HEK293 (cell line): Measurements from ENCODE around the gene BRD3.

Experiments
- ZFP3 ChIP-seq: fragments of 450-650 bp; formaldehyde crosslinking; IDR thresholded peaks from 2 replicates; pipeline ENCODE4 v1.5.1; 2016; ENCODE audit warnings: low read depth, missing biosample characterization, missing genetic modification characterization
- ZNF274 ChIP-seq, 2 experiments: fragments of 200-500 bp in 1 of 2; fragments of 450-650 bp in 1 of 2; sonication (Bioruptor generic) in 1 of 2; formaldehyde crosslinking in 1 of 2; IDR thresholded peaks; 2 replicates each; pipeline versions ENCODE4 v1.5.1 to v1.6.1; 2014 to 2016; ENCODE audit warnings: borderline replicate concordance in 1 of 2, inconsistent platforms in 1 of 2, low read length in 1 of 2, missing biosample characterization in 1 of 2, missing genetic modification characterization in 1 of 2
- ZNF350 ChIP-seq: fragments of 450-650 bp; formaldehyde crosslinking; IDR thresholded peaks from 2 replicates; pipeline ENCODE4 v1.5.0; 2017; ENCODE audit warnings: missing biosample characterization, mild to moderate bottlenecking, missing genetic modification characterization

GRCh38 chr9:133994353-133995011 lies 73.3 kb downstream of the BRD3 start:
- TF ChIP-seq ZNF350 (tag by site-specific recombination) (no peak), ZFP3 (tag by site-specific recombination) (no peak), ZNF274 (IDR thresholded peaks at IDR 0.05; ENCODE audit: low read length) (no peak), ZNF274 (tag by site-specific recombination; IDR thresholded peaks at IDR 0.05; ENCODE audit: borderline replicate concordance) (no peak)
